ENCODE measurements around the gene KCNT1. TPM values are rescaled to one million over a fixed set of nuclear protein-coding genes. Genes with fewer than 3 reads are reported as not detected.

Gene KCNT1
- total RNA-seq, 1 experiment from 2014 or later: 0.09 TPM

GRCh38 chr9:135774239-135774747 is 72.3 kb downstream of the KCNT1 start:
- H3K27me3 Mint-ChIP-seq (ENCODE audit: insufficient read depth, unreplicated experiment): no peaks in the 10 kb centered on the region
- no peak overlapping the region for H3K27ac Mint-ChIP-seq (ENCODE audit: unreplicated experiment)
- CTCF ChIA-PET: no interaction called here
- no peak for DNase-seq
- H3K9me3 Mint-ChIP-seq (ENCODE audit: unreplicated experiment): no peaks in the 10 kb centered on the region
- POLR2A ChIA-PET: no interaction called here
- Histone ChIP-seq H3K36me3 (ENCODE audit: control insufficient read depth, insufficient read depth, low read length) (no peaks in the 10 kb centered on the region), H3K4me3 (ENCODE audit: low read depth, low read length) (no peak overlapping the region), H3K27me3 (replicated peaks; ENCODE audit: control insufficient read depth, insufficient read depth, low read length) (no peaks in the 10 kb centered on the region), H3K9me3 (no peaks in the 10 kb centered on the region), H3K4me1 (no peaks in the 10 kb centered on the region)
- H3K4me1 Mint-ChIP-seq (ENCODE audit: low read depth, unreplicated experiment): no peaks in the 10 kb centered on the region
- TF ChIP-seq CTCF (IDR thresholded peaks at IDR 0.05; ENCODE audit: insufficient read depth in 1 of 2, low read depth in 1 of 2, low read length in 1 of 2, severe bottlenecking in 1 of 2, unreplicated experiment in 1 of 2): no peak
- BruUV-seq (replicated peaks): no TSS peak
- no peaks in the 10 kb centered on the region for H3K36me3 Mint-ChIP-seq (ENCODE audit: insufficient read depth, unreplicated experiment)
- H3K4me3 Mint-ChIP-seq (ENCODE audit: unreplicated experiment): no peak overlapping the region
- intact Hi-C loops (cut with micrococcal nuclease; ENCODE audit: unreplicated experiment): no loop called here

- intact Hi-C loops (cut with micrococcal nuclease; ENCODE audit: unreplicated experiment): no loop called here
- Histone ChIP-seq H3K27me3 (replicated peaks; ENCODE audit: control insufficient read depth, insufficient read depth, low read length) (no peaks in the 10 kb centered on the region), H3K36me3 (ENCODE audit: control insufficient read depth, insufficient read depth, low read length) (no peaks in the 10 kb centered on the region), H3K4me1 (no peaks in the 10 kb centered on the region), H3K4me3 (ENCODE audit: low read depth, low read length) (no peak overlapping the region), H3K9me3 (no peaks in the 10 kb centered on the region)
- Mint-ChIP-seq H3K4me1 (ENCODE audit: low read depth, unreplicated experiment) (no peaks in the 10 kb centered on the region), H3K27me3 (ENCODE audit: insufficient read depth, unreplicated experiment) (no peaks in the 10 kb centered on the region), H3K36me3 (ENCODE audit: insufficient read depth, unreplicated experiment) (no peaks in the 10 kb centered on the region), H3K4me3 (ENCODE audit: unreplicated experiment) (no peak overlapping the region), H3K27ac (ENCODE audit: unreplicated experiment) (no peak overlapping the region), H3K9me3 (ENCODE audit: unreplicated experiment) (no peaks in the 10 kb centered on the region)
- POLR2A ChIA-PET: no interaction called here
- no TSS peak for BruUV-seq (replicated peaks)
- TF ChIP-seq CTCF (IDR thresholded peaks at IDR 0.05; ENCODE audit: insufficient read depth in 1 of 2, low read depth in 1 of 2, low read length in 1 of 2, severe bottlenecking in 1 of 2, unreplicated experiment in 1 of 2): no peak
- DNase-seq: no peak
- CTCF ChIA-PET: no interaction called here
Observed at GRCh38 chr9:135774794-135775525, 73.0 kb downstream of the KCNT1 start.

GRCh38 chr9:135775911-135776310 is 73.9 kb downstream of the KCNT1 start:
- H3K4me1 Mint-ChIP-seq (ENCODE audit: low read depth, unreplicated experiment): no peaks in the 10 kb centered on the region
- ChIA-PET CTCF (no interaction called here), POLR2A (no interaction called here)
- intact Hi-C loops (cut with micrococcal nuclease; ENCODE audit: unreplicated experiment): no loop called here
- Histone ChIP-seq H3K4me1 (no peaks in the 10 kb centered on the region), H3K9me3 (no peaks in the 10 kb centered on the region), H3K4me3 (ENCODE audit: low read depth, low read length) (no peak overlapping the region), H3K27me3 (replicated peaks; ENCODE audit: control insufficient read depth, insufficient read depth, low read length) (no peaks in the 10 kb centered on the region), H3K36me3 (ENCODE audit: control insufficient read depth, insufficient read depth, low read length) (no peaks in the 10 kb centered on the region)
- no peak overlapping the region for H3K4me3 Mint-ChIP-seq (ENCODE audit: unreplicated experiment)
- no peaks in the 10 kb centered on the region for H3K9me3 Mint-ChIP-seq (ENCODE audit: unreplicated experiment)
- TF ChIP-seq CTCF (IDR thresholded peaks at IDR 0.05; ENCODE audit: insufficient read depth in 1 of 2, low read depth in 1 of 2, low read length in 1 of 2, severe bottlenecking in 1 of 2, unreplicated experiment in 1 of 2): no peak
- H3K36me3 Mint-ChIP-seq (ENCODE audit: insufficient read depth, unreplicated experiment): no peaks in the 10 kb centered on the region
- DNase-seq: no peak
- no TSS peak for BruUV-seq (replicated peaks)
- peaks cover 3% of the 10 kb centered on the region for H3K27me3 Mint-ChIP-seq (ENCODE audit: insufficient read depth, unreplicated experiment)
- no peak overlapping the region for H3K27ac Mint-ChIP-seq (ENCODE audit: unreplicated experiment)
